Heart right ventricle (tissue), 16 donors: ENCODE data around the gene SPRR3. TPM values are rescaled to one million over a fixed set of nuclear protein-coding genes. Genes with fewer than 3 reads are reported as not detected.

Experiments used
- ATAC-seq, 8 donors: fragments of 200-7000 bp; cut with Tn5 transposase; one replicate each; pipeline ENCODE4 v1.9.1; 2020; ENCODE audit warnings: mild to moderate bottlenecking in 8 of 8, moderate library complexity in 8 of 8, moderate number of reproducible peaks in 1 of 8
- DNase-seq, 2 donors: peaks; one replicate each; pipeline ENCODE4 v3.0.0-alpha.2; 2020
- H3K27ac ChIP-seq, 10 donors: fragments of 200-600 bp; sonication (generic) in 2 of 10; one replicate each; pipeline versions ENCODE4 v1.5.0 to v1.8.0; 2020 to 2022; ENCODE audit warnings: mild to moderate bottlenecking in 3 of 10
- H3K27me3 ChIP-seq, 7 donors: fragments of 200-600 bp; one replicate each; pipeline ENCODE4 v1.8.0; 2021 to 2022; ENCODE audit warnings: mild to moderate bottlenecking in 2 of 7
- H3K36me3 ChIP-seq, 9 donors: fragments of 200-600 bp; sonication (generic) in 1 of 9; one replicate each; pipeline versions ENCODE4 v1.5.0 to v1.8.0; 2020 to 2022; ENCODE audit warnings: mild to moderate bottlenecking in 2 of 9
- H3K4me1 ChIP-seq, 9 donors: fragments of 200-600 bp; sonication (generic) in 1 of 9; one replicate each; pipeline versions ENCODE4 v1.5.0 to v1.8.0; 2020 to 2022; ENCODE audit warnings: mild to moderate bottlenecking in 4 of 9
- H3K4me3 ChIP-seq, 10 donors: fragments of 200-600 bp; sonication (generic) in 2 of 10; one replicate each; pipeline versions ENCODE4 v1.5.0 to v1.8.0; 2020 to 2022; ENCODE audit warnings: mild to moderate bottlenecking in 7 of 10, moderate library complexity in 2 of 10
- H3K9me3 ChIP-seq, 11 donors: fragments of 200-600 bp in 10 of 11; sonication (generic) in 2 of 11; one replicate each; pipeline versions ENCODE4 v1.5.0 to v1.8.0; 2013 to 2022; ENCODE audit warnings: mild to moderate bottlenecking in 2 of 11, control low read depth in 1 of 11, moderate library complexity in 1 of 11
- CTCF ChIP-seq, 9 donors: fragments of 200-600 bp; sonication (generic) in 2 of 9; IDR thresholded peaks; one replicate each; pipeline versions ENCODE4 v1.5.0 to v1.8.0; 2021 to 2022; ENCODE audit warnings: antibody characterized with exemption in 9 of 9, mild to moderate bottlenecking in 5 of 9, moderate library complexity in 1 of 9
- WGBS, 2 donors: extraction: QIAGEN DNeasy Blood & Tissue Kit; methylation state at CpG; one replicate each; pipeline ENCODE4 v1.1.7; 2013; ENCODE audit warnings: inconsistent platforms in 1 of 2; 5-methylcytosine and 5-hydroxymethylcytosine counted together
- intact Hi-C, 10 donors: fragments of 100-400 bp; cut with DNase I; formaldehyde crosslinking; loops; one replicate each; pipeline versions ENCODE4 v1.11.1 to v1.14.2; 2022
- polyA plus RNA-seq, 2 donors: library from polyadenylated mRNA; stranded (reverse); fragments of 200-250 nt; gene quantifications; one replicate each; pipeline ENCODE4 v1.2.3, GENCODE V29; 2013
- total RNA-seq, 10 donors: library from RNA; stranded (reverse); fragmentation: NEBNext Ultra II Directional in 3 of 10; extraction: Animal tissue kit (Norgen Biotek cat#: 25700) in 3 of 10; gene quantifications; one replicate each; pipeline versions ENCODE4 v1.2.1 to v1.2.4, GENCODE V29; 2021 to 2023
- donor health status: Arrhythmogenic right ventricular cardiomyopathy.
- donor health status: ischemic (EF 13 %, LVEDD 7.1; RV severe dilation, severe dysfunction).
- donor health status: healthy with polysubstance abuse.
- donor health status: DM: no; HTN: yes; CAD: no.
- donor health status: DM: no; HTN: no; CAD: no.
- donor health status: ischemic (EF 25% LVEDD 6.9; RV normal size, moderate dysfunction).
- donor health status: ischemic (EF 25% LVEDD 5.7; RV mildly dilated, moderate dysfunction).
- donor health status: healthy.
- donor health status: DM: yes; HTN: yes; CAD: no.
- donor health status: Ischemic cardiomyopathy.
- donor health status: ischemic (EF 35%, LVEDD 5.7; RV mildly dilated, moderate dysfunction).
- donor health status: nonischemic (EF 11% LVEDD 7.7; RV severe dilation, severe dysfunction).
- donor health status: DM: yes; HTN: yes; CAD: no.
- donor health status: PGD.
- donor health status: ischemic (EF 29% LVEDD 5.4; RV normal size, mild dysfunction).
- donor health status: nonischemic (EF 23%, LVEDD 6.1; RV moderate dilation, normal function).

SPRR3 gene
- total and polyA plus RNA-seq, 12 donors: 2.6 TPM; not detected in 11

DNA sequence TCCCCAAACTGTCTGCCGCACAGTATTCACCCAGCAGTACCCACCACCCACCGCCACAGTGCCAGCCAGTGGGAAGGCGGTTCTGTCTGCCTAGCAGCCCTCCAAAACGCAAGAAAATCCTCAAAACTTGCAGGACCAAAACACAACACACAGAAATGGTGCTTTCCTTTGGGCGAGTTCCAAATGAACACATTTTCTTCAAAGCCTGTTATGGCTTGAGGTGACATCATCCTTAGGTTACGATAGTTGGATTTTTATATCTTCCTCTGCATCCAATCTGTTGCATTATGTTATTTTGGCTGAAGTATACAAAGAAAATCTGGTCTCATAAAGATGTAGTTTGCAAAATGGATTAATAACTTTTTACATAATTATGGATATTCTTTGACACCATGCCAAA is 8.4 kb upstream of the SPRR3 start:
- DNase-seq (no peak), ATAC-seq (no peak)
- Histone ChIP-seq H3K4me3 (no peak overlapping the region), H3K27ac (no peak overlapping the region), H3K27me3 (no peaks in the 10 kb centered on the region), H3K4me1 (no peaks in the 10 kb centered on the region), H3K9me3 (peaks cover 0 to 16% (median 3%) of the 10 kb centered on the region in 11 donors), H3K36me3 (no peaks in the 10 kb centered on the region)
- TF ChIP-seq CTCF (IDR thresholded peaks at IDR 0.05): no peak
- WGBS, 2 donors: 70 to 77% methylated on average over 6 of the region's 6 CpGs
- intact Hi-C loops: no loop called here

DNA sequence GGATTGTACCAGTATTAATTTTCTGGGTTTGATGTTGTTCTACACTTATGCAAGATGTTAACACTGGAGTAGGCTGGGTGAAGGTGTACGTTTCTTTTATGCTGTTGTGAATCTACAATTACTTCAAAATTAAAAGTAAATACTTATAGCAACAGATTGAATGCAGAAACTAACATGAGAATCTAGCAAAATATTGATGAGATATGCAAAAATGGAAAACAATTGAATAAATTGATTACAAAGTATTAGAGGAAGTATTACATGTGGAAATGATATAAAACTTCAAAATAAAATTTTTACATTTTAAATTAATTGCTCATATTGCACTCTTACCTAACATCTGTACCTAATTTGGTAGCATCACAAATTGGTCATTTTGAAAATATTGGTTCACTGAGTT is 5.7 kb upstream of the SPRR3 start:
- H3K27ac ChIP-seq: no peak overlapping the region
- intact Hi-C loops: no loop called here
- WGBS, 2 donors: 27 to 33% methylated on average over 1 of the region's 1 CpG
- peaks cover 0 to 16% (median 3%) of the 10 kb centered on the region in 11 donors for H3K9me3 ChIP-seq
- H3K36me3 ChIP-seq: no peaks in the 10 kb centered on the region
- no peak for TF ChIP-seq CTCF (IDR thresholded peaks at IDR 0.05)
- H3K4me3 ChIP-seq: no peak overlapping the region
- no peak for DNase-seq
- ATAC-seq: no peak
- no peaks in the 10 kb centered on the region for H3K4me1 ChIP-seq
- no peaks in the 10 kb centered on the region for H3K27me3 ChIP-seq

DNA sequence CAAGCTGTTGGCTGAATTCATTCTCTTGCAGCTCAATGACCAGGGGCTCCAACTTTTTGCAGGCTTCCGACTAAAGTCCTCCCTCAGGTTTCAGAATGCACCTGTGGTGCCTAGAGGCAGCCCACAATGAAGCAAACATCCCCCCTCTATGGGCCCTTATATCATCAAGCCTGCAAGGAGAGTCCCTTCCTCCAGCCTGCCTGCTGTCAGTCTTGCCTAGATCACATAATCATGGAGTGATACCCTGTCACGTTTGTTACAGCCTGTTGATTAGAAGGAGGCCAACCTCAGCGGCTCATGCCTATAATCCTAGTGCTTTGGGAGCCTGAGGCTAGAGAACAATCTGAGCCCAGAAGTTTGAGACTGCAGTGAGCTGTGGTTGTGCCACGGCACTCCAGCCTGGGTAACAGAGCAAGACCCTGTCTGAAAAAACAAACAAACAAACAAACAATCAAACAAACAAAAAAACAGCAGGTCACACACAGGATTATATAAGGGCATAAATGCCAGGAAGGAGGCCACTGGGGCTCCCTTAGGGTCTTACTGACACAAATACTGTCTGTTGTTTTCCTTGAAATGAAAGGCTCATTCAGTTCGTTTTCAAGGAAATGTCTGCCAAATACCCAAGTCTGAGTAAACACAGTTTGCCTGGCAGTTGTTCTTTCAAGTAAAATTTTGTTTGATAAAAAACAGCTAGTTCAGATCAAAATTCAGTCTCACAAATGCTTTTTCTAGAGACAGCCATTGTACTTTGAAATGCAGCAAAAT is 4.7 kb upstream of the SPRR3 start:
- DNase-seq (no peak), ATAC-seq (no peak)
- 17 to 24% methylated on average over 5 of the region's 5 CpGs for WGBS, 2 donors
- intact Hi-C loops: no loop called here
- Histone ChIP-seq H3K27me3 (no peaks in the 10 kb centered on the region), H3K9me3 (peaks cover 0 to 16% (median 3%) of the 10 kb centered on the region in 11 donors), H3K4me1 (no peaks in the 10 kb centered on the region), H3K4me3 (no peak overlapping the region), H3K36me3 (no peaks in the 10 kb centered on the region), H3K27ac (no peak overlapping the region)
- no peak for TF ChIP-seq CTCF (IDR thresholded peaks at IDR 0.05)

DNA sequence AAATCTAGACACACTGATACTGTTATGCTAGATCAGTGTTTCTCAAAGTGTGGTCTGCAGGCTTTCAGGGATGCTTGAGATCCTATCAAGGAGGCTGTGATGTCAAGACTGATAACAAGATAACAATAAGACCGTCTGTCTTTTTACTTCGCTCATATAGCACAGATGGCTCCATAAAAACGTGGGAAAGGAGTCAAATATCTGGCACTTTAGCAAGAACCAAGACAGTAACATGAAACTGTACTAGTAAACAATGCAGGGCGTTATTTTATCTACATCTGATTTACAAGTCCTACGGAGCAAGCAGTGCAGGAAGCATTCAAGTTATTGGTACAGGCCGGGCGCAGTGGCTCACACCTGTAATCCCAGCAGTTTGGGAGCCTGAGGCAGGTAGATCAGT is 3.6 kb upstream of the SPRR3 start:
- Histone ChIP-seq H3K36me3 (no peaks in the 10 kb centered on the region), H3K27ac (no peak overlapping the region), H3K4me1 (no peaks in the 10 kb centered on the region), H3K27me3 (no peaks in the 10 kb centered on the region), H3K4me3 (no peak overlapping the region), H3K9me3 (peaks cover 0 to 16% (median 3%) of the 10 kb centered on the region in 11 donors)
- no peak for TF ChIP-seq CTCF (IDR thresholded peaks at IDR 0.05)
- intact Hi-C loops: no loop called here
- no peak for ATAC-seq
- 46% methylated on average over 7 of the region's 7 CpGs for WGBS, 2 donors
- DNase-seq: no peak
